ENCODE results near the gene EXOSC5. TPM values are rescaled to one million over a fixed set of nuclear protein-coding genes. Genes with fewer than 3 reads are reported as not detected.

Gene EXOSC5
- total and polyA plus RNA-seq, 10 of the 15 experiments (the other 5 are each of a cell fraction or from before 2014, with no cell fraction given), result 15.8 to 123 (median 52.7) TPM

GRCh38 chr19:41363753-41364523 is 33.2 kb downstream of the EXOSC5 start, which contains the start of gene B9D2 (continued):
- TF ChIP-seq, protein P1, sequence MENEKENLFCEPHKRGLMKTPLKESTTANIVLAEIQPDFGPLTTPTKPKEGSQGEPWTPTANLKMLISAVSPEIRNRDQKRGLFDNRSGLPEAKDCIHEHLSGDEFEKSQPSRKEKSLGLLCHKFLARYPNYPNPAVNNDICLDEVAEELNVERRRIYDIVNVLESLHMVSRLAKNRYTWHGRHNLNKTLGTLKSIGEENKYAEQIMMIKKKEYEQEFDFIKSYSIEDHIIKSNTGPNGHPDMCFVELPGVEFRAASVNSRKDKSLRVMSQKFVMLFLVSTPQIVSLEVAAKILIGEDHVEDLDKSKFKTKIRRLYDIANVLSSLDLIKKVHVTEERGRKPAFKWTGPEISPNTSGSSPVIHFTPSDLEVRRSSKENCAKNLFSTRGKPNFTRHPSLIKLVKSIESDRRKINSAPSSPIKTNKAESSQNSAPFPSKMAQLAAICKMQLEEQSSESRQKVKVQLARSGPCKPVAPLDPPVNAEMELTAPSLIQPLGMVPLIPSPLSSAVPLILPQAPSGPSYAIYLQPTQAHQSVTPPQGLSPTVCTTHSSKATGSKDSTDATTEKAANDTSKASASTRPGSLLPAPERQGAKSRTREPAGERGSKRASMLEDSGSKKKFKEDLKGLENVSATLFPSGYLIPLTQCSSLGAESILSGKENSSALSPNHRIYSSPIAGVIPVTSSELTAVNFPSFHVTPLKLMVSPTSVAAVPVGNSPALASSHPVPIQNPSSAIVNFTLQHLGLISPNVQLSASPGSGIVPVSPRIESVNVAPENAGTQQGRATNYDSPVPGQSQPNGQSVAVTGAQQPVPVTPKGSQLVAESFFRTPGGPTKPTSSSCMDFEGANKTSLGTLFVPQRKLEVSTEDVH (IDR thresholded peaks at IDR 0.05; ENCODE audit: low read depth, partially characterized antibody), result no peak
- TF ChIP-seq DPF2 (IDR thresholded peaks at IDR 0.05) (no peak), HSF1 (IDR thresholded peaks at IDR 0.05; ENCODE audit: low read depth, low read length) (no peak), SPI1 (IDR thresholded peaks at IDR 0.05; ENCODE audit: borderline replicate concordance, insufficient read depth, low read depth, low read length) (peak; percentile 9; the same call in 1 of the 2 replicates), ASH2L (IDR thresholded peaks at IDR 0.05; ENCODE audit: borderline replicate concordance, low read depth) (no peak), CHD4 (IDR thresholded peaks at IDR 0.05) (no peak), CHD2 (IDR thresholded peaks at IDR 0.05; ENCODE audit: borderline replicate concordance, low read depth, low read length) (peak; percentile 80), SMAD1 (IDR thresholded peaks at IDR 0.05; ENCODE audit: low read depth, partially characterized antibody) (peak; percentile 53), CBX5 (IDR thresholded peaks at IDR 0.05; ENCODE audit: low read depth) (no peak), TARDBP (IDR thresholded peaks at IDR 0.05; ENCODE audit: borderline replicate concordance) (peak; percentile 77), RAD51 (IDR thresholded peaks at IDR 0.05) (peak; percentile 66), TAF1 (IDR thresholded peaks at IDR 0.05; ENCODE audit: borderline replicate concordance, low read depth, low read length) (peak; percentile 20), NFXL1 (IDR thresholded peaks at IDR 0.05; ENCODE audit: borderline replicate concordance) (no peak), TCF12 (IDR thresholded peaks at IDR 0.05; ENCODE audit: low read depth, low read length) (no peak), RAD21 (IDR thresholded peaks at IDR 0.05; ENCODE audit: insufficient read depth, low read depth, low read length) (no peak), BRCA1 (IDR thresholded peaks at IDR 0.05; ENCODE audit: low read depth, low read length) (no peak), RUNX3 (IDR thresholded peaks at IDR 0.05; ENCODE audit: low read length) (peak; percentile 62), SUZ12 (IDR thresholded peaks at IDR 0.05; ENCODE audit: unreplicated experiment) (no peak), STAT3 (IDR thresholded peaks at IDR 0.05; ENCODE audit: low read depth, low read length) (no peak), EZH2 (IDR thresholded peaks at IDR 0.05; ENCODE audit: borderline replicate concordance, control insufficient read depth, low read depth, low read length) (no peak), EED (IDR thresholded peaks at IDR 0.05; ENCODE audit: low read depth) (no peak)
- TF ChIP-seq, protein P2, sequence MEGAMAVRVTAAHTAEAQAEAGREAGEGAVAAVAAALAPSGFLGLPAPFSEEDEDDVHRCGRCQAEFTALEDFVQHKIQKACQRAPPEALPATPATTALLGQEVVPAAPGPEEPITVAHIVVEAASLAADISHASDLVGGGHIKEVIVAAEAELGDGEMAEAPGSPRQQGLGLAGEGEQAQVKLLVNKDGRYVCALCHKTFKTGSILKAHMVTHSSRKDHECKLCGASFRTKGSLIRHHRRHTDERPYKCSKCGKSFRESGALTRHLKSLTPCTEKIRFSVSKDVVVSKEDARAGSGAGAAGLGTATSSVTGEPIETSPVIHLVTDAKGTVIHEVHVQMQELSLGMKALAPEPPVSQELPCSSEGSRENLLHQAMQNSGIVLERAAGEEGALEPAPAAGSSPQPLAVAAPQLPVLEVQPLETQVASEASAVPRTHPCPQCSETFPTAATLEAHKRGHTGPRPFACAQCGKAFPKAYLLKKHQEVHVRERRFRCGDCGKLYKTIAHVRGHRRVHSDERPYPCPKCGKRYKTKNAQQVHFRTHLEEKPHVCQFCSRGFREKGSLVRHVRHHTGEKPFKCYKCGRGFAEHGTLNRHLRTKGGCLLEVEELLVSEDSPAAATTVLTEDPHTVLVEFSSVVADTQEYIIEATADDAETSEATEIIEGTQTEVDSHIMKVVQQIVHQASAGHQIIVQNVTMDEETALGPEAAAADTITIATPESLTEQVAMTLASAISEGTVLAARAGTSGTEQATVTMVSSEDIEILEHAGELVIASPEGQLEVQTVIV (IDR thresholded peaks at IDR 0.05; ENCODE audit: borderline replicate concordance, partially characterized antibody), result peak; percentile 85
- TF ChIP-seq, protein P3, sequence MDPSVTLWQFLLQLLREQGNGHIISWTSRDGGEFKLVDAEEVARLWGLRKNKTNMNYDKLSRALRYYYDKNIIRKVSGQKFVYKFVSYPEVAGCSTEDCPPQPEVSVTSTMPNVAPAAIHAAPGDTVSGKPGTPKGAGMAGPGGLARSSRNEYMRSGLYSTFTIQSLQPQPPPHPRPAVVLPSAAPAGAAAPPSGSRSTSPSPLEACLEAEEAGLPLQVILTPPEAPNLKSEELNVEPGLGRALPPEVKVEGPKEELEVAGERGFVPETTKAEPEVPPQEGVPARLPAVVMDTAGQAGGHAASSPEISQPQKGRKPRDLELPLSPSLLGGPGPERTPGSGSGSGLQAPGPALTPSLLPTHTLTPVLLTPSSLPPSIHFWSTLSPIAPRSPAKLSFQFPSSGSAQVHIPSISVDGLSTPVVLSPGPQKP (IDR thresholded peaks at IDR 0.05; ENCODE audit: low read depth, low read length), result no peak; the same call in 1 of the 2 replicates

Data from GM12878 (cell line).